ENCODE results near the gene CRIP3. TPM values are rescaled to one million over a fixed set of nuclear protein-coding genes. Genes with fewer than 3 reads are reported as not detected.

The CRIP3 gene
- total and polyA plus RNA-seq, 2 of the 13 experiments (the other 11 are each of a cell fraction or from before 2014, with no cell fraction given) = 6.3 to 9.3 TPM

DNA sequence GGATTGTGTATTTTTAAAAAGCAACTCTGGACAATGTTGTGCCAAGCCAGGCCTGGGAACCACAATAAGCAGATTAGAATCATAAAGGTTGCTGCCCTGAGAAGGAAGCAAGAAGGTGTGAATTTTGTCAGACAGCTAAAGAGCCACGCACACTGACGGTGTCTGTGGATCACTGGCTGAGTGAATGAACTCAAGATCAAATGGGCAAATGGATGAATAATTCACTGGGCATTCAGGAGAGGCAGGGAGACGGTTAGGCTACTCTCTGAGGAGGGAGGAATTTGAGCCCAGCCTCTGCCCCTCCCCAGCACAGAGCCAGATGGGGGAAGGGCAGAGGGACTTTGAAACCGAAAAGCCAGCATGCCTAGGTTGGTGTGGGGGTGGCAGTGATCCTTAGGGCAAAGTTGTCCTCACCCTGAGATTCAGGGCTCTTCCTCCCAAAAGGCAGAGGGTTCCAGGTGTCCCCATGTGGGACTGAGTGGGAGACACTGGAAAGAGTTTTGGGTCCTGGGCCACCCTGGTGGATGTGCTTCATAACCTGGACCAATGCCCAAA lies 30.0 kb downstream of the CRIP3 start (continued):
- TF ChIP-seq ZGPAT (CRISPR knock-in tag; IDR thresholded peaks at IDR 0.05) = no peak
- TF ChIP-seq ZNF235 (CRISPR knock-in tag; IDR thresholded peaks at IDR 0.05; ENCODE audit: borderline replicate concordance) = no peak
- TF ChIP-seq BORCS8-MEF2B (CRISPR knock-in tag; IDR thresholded peaks at IDR 0.05) = no peak; the same call in 1 of the 2 replicates
- TF ChIP-seq, protein P1, sequence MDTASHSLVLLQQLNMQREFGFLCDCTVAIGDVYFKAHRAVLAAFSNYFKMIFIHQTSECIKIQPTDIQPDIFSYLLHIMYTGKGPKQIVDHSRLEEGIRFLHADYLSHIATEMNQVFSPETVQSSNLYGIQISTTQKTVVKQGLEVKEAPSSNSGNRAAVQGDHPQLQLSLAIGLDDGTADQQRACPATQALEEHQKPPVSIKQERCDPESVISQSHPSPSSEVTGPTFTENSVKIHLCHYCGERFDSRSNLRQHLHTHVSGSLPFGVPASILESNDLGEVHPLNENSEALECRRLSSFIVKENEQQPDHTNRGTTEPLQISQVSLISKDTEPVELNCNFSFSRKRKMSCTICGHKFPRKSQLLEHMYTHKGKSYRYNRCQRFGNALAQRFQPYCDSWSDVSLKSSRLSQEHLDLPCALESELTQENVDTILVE (CRISPR knock-in tag; IDR thresholded peaks at IDR 0.05) = 0 out of 2 replicates have a peak, but pooled peaks have one; percentile 16
- no peak; the same call in 1 of the 2 replicates for TF ChIP-seq ZFX (CRISPR knock-in tag; IDR thresholded peaks at IDR 0.05; ENCODE audit: low read depth)
- peak; percentile 58 for TF ChIP-seq FOXA3 (CRISPR knock-in tag; IDR thresholded peaks at IDR 0.05)
- TF ChIP-seq YY1 (IDR thresholded peaks at IDR 0.05; ENCODE audit: insufficient read depth, insufficient replicate concordance, low read depth, low read length) = peak; percentile 10
- TF ChIP-seq KDM2A (CRISPR knock-in tag; IDR thresholded peaks at IDR 0.05; ENCODE audit: borderline replicate concordance, low read depth) = peak; percentile 2; the same call in 1 of the 2 replicates
- peak in 1 of 2 experiments; percentile 42; a peak in 1 of 4 replicates for TF ChIP-seq POLR2A (IDR thresholded peaks at IDR 0.05; ENCODE audit: insufficient read depth in 1 of 2, low read depth in 2 of 2, low read length in 2 of 2)
- no peak for TF ChIP-seq ZNF296 (CRISPR knock-in tag; conservative IDR thresholded peaks at IDR 0.05)
- TF ChIP-seq THAP7 (CRISPR knock-in tag; IDR thresholded peaks at IDR 0.05) = peak; percentile 59
- TF ChIP-seq USF2 (IDR thresholded peaks at IDR 0.05; ENCODE audit: low read depth, low read length) = no peak
- no peak for TF ChIP-seq USF2 (CRISPR knock-in tag; IDR thresholded peaks at IDR 0.05; ENCODE audit: borderline replicate concordance)
- no peak for TF ChIP-seq TMF1 (CRISPR knock-in tag; IDR thresholded peaks at IDR 0.05; ENCODE audit: low read depth)
- peak; percentile 58 for TF ChIP-seq BCL6 (CRISPR knock-in tag; IDR thresholded peaks at IDR 0.05)
- no peak for TF ChIP-seq FOXP1 (IDR thresholded peaks at IDR 0.05)
- TF ChIP-seq FOXP1 (CRISPR knock-in tag; IDR thresholded peaks at IDR 0.05) = no peak
- peak; percentile 93 for TF ChIP-seq KDM6A (CRISPR knock-in tag; IDR thresholded peaks at IDR 0.05; ENCODE audit: low read depth)
- no peak for TF ChIP-seq ZNF280B (CRISPR knock-in tag; IDR thresholded peaks at IDR 0.05; ENCODE audit: borderline replicate concordance)
- no peak for TF ChIP-seq ARNT (IDR thresholded peaks at IDR 0.05)
- 0 out of 2 replicates have a peak, but pooled peaks have one; percentile 9 for TF ChIP-seq ZSCAN9 (CRISPR knock-in tag; IDR thresholded peaks at IDR 0.05; ENCODE audit: borderline replicate concordance)
- TF ChIP-seq RARA (CRISPR knock-in tag; IDR thresholded peaks at IDR 0.05) = peak; percentile 69
- no peak for TF ChIP-seq RFX3 (CRISPR knock-in tag; IDR thresholded peaks at IDR 0.05)
- TF ChIP-seq EZH2 (conservative IDR thresholded peaks at IDR 0.05; ENCODE audit: low read depth, low read length) = no peak
- TF ChIP-seq ZNF251 (CRISPR knock-in tag; IDR thresholded peaks at IDR 0.05) = no peak
- no peak for TF ChIP-seq SRF (IDR thresholded peaks at IDR 0.05; ENCODE audit: low read depth, low read length)
- TF ChIP-seq ZBTB38 (CRISPR knock-in tag; IDR thresholded peaks at IDR 0.05) = peak; percentile 70
